HG03139 (cell line): ENCODE measurements around the gene PILRB.
"Not testable (repeated sequence)": the region's sequence is repeated elsewhere in the genome, so short reads cannot be mapped to it uniquely, and the experiment has no call there.

Source experiments
- ATAC-seq: cut with Tn5 transposase; IDR thresholded peaks from one replicate; pipeline ENCODE4 v1.9.1; 2021; ENCODE audit not compliant: unreplicated experiment

Gene PILRB

GRCh38 chr7:100373870-100374598 lies 16.1 kb downstream of the PILRB start:
- ATAC-seq = not testable (repeated sequence)

GRCh38 chr7:100374601-100375000 lies 16.7 kb downstream of the PILRB start:
- no peak for ATAC-seq

GRCh38 chr7:100376066-100376465 lies 18.1 kb downstream of the PILRB start:
- ATAC-seq = no peak

GRCh38 chr7:100378114-100378755 lies 20.3 kb downstream of the PILRB start:
- ATAC-seq = no peak

- ATAC-seq = no peak
Observed at GRCh38 chr7:100380196-100380595, 22.3 kb downstream of the PILRB start.

GRCh38 chr7:100381531-100382233 lies 23.8 kb downstream of the PILRB start:
- ATAC-seq = not testable (repeated sequence)

GRCh38 chr7:100382234-100382853 lies 24.4 kb downstream of the PILRB start:
- ATAC-seq = not testable (repeated sequence)

GRCh38 chr7:100384628-100385294 lies 26.8 kb downstream of the PILRB start:
- ATAC-seq = no peak

- ATAC-seq = no peak
Observed at GRCh38 chr7:100386940-100387339, 29.0 kb downstream of the PILRB start.

- ATAC-seq = no peak
Observed at GRCh38 chr7:100387695-100388094, 29.8 kb downstream of the PILRB start.

GRCh38 chr7:100389437-100390088 lies 31.6 kb downstream of the PILRB start:
- no peak for ATAC-seq

GRCh38 chr7:100390286-100391009 lies 32.5 kb downstream of the PILRB start:
- no peak for ATAC-seq

GRCh38 chr7:100393233-100393905 lies 35.5 kb downstream of the PILRB start:
- no peak for ATAC-seq

GRCh38 chr7:100394077-100394476 lies 36.2 kb downstream of the PILRB start:
- no peak for ATAC-seq

GRCh38 chr7:100396421-100396982 lies 38.6 kb downstream of the PILRB start:
- ATAC-seq = peak; percentile 61

- ATAC-seq = no peak
Observed at GRCh38 chr7:100397315-100398081, 39.6 kb downstream of the PILRB start.

- ATAC-seq = no peak
Observed at GRCh38 chr7:100398239-100398638, 40.3 kb downstream of the PILRB start.

GRCh38 chr7:100400041-100400440 lies 42.1 kb downstream of the PILRB start:
- ATAC-seq = no peak
